ENCODE measurements around the gene ALDH2. TPM values are rescaled to one million over a fixed set of nuclear protein-coding genes. Genes with fewer than 3 reads are reported as not detected.
"Not testable (repeated sequence)": the region's sequence is repeated elsewhere in the genome, so short reads cannot be mapped to it uniquely, and the experiment has no call there.

The ALDH2 gene
- total RNA-seq, 2 experiments from 2014 or later = 1.4 TPM

DNA sequence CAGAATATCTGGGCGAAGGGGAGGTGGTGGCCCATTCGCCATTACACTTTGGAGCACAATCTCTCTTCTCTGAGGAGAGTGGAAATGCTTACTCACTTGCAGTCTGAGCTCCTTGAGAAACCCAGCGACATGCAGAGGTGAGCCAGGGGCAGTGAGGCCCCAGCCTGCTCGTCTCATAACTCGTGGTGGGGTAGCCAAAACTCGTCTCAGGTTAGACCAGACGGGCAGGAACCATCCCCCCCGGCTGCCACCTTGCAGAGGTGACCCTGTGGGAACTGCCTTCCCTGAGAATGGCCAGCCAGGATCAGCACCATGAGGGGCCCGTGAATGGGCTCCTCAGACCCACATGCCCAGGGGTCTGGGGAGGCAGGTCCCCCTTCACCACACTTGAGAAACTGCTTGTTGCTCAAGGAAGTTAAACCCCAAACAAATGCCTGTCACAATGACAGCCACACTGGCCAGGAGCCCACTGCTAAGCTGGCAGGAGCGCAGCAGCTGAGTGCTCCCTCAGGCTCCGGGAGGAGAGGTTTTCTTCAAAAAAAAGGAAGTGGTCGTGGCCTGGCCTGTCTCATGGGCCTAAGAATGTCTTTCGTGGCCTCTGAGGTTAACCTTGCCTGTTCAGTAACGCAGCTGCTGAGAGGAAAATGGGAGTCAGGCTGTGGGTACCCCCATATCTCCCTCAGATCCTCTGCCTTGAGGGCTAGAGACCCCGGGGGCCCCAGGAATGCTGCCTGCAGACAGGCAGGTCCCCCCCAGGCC is 9.2 kb upstream of the ALDH2 start:
- CTCF ChIA-PET = no interaction called here
- POLR2A ChIA-PET = no interaction called here

- ChIA-PET CTCF (no interaction called here), POLR2A (no interaction called here)
Measured at GRCh38 chr12:111758120-111758561, 8.6 kb upstream of the ALDH2 start.

- CTCF ChIA-PET = no interaction called here
Measured at GRCh38 chr12:111759271-111759670, 7.5 kb upstream of the ALDH2 start.

GRCh38 chr12:111759991-111760390 is 6.7 kb upstream of the ALDH2 start:
- CTCF ChIA-PET = interaction anchor here (1.1 to 1.8 kb wide), 2 partner anchors 10 to 53 kb away, joined by 3 to 4 read pairs; no protein-coding TSS in a partner anchor
- POLR2A ChIA-PET = no interaction called here

More at GRCh38 chr12:111759271-111759670, 7.5 kb upstream of the ALDH2 start:
- POLR2A ChIA-PET = no interaction called here

- ChIA-PET POLR2A (no interaction called here), CTCF (interaction anchor here (1.1 to 1.8 kb wide), 2 partner anchors 9 to 52 kb away, joined by 3 to 4 read pairs; no protein-coding TSS in a partner anchor)
Measured at GRCh38 chr12:111761099-111761498, 5.6 kb upstream of the ALDH2 start.

GRCh38 chr12:111761706-111762105 is 5.0 kb upstream of the ALDH2 start:
- ChIA-PET CTCF (no interaction called here), POLR2A (no interaction called here)

GRCh38 chr12:111763552-111763951 is 3.2 kb upstream of the ALDH2 start:
- CTCF ChIA-PET, POLR2A ChIA-PET: not testable (repeated sequence)

DNA sequence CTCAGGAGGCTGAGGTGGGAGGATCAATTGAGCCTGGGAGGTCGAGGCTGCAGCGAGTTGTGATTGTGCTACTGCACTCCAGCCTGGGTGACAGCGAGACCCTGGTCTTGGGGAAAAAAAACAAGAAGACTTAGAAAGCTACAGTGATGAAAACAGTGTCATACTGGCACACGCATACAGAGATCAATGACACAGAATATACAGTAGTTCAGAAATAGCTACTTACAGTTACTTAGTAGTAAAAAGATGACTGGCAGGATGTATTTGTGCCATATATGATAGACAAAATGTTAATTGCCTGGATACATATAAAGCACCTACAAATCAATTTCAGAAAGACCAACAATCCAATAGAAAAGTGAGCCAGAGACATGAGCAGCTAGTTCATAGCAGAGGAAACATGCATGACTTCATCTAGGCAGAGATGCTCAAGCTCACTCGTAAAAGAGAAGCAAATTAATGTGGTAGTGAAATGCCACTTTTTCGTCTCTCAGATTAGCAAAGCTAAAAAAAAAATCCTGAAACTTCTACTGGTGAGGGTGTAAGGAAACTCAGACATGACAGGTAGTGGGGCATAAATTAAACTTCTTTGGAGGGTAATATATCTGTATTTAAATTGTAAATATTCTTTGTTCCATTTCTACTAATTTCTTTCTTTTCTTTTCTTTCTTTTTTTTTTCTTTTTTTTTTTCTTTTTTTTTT is 2.5 kb upstream of the ALDH2 start:
- ChIA-PET CTCF (no interaction called here), POLR2A (interaction anchor here (0.7 kb wide), 2 partner anchors 49 to 74 kb away, joined by 4 read pairs; no protein-coding TSS in a partner anchor)

DNA sequence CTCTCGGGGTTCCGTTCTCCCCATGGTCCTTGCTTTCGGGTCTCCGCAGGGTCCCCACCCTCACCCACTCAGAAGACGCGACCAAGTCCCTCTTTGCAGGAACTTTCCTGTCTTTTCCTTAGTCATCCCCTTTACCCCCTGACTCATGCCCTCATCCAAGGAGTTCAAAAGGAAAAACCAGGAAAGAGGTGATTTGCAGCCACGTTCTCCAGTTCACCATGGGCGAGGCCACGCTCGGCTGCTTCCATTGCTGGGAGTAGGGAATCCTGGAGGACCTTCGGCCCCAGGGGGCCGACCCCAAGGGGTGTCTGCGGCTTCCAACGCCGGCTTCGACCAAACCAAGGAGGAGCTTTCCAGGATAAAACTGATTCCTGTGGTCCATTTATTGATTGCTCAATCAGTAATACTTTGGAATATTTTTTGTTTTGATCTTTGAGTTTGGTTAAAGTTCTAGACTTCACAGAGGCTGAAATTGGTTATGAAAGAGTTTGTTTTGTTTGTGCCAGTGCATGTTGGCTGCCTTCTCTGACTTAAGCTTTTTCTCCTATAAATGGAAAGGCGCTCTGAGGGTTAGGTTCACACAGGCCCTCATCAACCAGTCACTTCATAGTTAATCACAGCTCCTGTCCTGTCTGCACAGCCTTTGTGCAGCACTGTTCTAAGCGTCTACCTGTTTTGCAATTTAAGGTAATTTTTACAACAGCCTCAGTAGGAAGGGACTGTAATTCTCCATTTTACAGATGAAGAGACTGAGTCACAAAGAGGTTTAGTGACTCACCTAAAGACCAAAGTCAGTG is 827 bp downstream of the ALDH2 start:
- ChIA-PET CTCF (interaction anchor here (1.4 kb wide), 1 partner anchor 45 kb away, joined by 3 read pairs; no protein-coding TSS in a partner anchor), POLR2A (no interaction called here)

GRCh38 chr12:111768159-111768895 is 1.6 kb downstream of the ALDH2 start:
- POLR2A ChIA-PET = no interaction called here
- CTCF ChIA-PET = interaction anchor here (1.4 kb wide), 1 partner anchor 45 kb away, joined by 3 read pairs; no protein-coding TSS in a partner anchor

- ChIA-PET POLR2A (interaction anchor here (0.6 kb wide), 1 partner anchor 34 kb away, joined by 3 read pairs; no protein-coding TSS in a partner anchor), CTCF (interaction anchor here (1.5 kb wide), 1 partner anchor 9 kb away, joined by 4 read pairs; no protein-coding TSS in a partner anchor)
Measured at GRCh38 chr12:111769599-111769998, 2.9 kb downstream of the ALDH2 start.

GRCh38 chr12:111773801-111774551 is 7.2 kb downstream of the ALDH2 start:
- ChIA-PET POLR2A (no interaction called here), CTCF (no interaction called here)

GRCh38 chr12:111775205-111776193 is 8.8 kb downstream of the ALDH2 start:
- ChIA-PET CTCF (no interaction called here), POLR2A (no interaction called here)

DNA sequence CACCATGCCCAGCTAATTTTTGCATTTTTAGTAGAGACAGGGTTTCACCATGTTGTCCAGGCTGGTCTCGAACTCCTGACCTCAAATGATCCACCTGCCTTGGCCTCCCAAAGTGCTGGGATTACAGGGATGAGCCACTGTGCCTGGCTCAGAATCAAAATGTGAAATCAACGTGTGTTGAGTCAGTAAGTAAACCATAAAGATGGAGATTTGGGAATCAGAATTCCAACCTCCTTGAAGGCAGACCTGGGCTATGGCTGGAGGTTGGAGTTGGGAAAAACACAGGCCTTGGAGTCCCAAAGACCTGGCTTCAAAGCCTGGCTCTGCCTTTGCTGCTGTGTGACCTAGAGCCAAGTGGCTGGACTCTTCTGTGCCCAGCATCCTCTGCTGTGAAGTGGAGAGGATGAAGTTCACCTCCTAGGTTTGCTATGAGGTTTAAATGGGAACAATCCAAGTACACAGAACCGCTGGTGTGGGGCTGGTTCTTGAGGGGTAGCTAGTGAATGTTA is 10.2 kb downstream of the ALDH2 start:
- ChIA-PET CTCF (no interaction called here), POLR2A (no interaction called here)

DNA sequence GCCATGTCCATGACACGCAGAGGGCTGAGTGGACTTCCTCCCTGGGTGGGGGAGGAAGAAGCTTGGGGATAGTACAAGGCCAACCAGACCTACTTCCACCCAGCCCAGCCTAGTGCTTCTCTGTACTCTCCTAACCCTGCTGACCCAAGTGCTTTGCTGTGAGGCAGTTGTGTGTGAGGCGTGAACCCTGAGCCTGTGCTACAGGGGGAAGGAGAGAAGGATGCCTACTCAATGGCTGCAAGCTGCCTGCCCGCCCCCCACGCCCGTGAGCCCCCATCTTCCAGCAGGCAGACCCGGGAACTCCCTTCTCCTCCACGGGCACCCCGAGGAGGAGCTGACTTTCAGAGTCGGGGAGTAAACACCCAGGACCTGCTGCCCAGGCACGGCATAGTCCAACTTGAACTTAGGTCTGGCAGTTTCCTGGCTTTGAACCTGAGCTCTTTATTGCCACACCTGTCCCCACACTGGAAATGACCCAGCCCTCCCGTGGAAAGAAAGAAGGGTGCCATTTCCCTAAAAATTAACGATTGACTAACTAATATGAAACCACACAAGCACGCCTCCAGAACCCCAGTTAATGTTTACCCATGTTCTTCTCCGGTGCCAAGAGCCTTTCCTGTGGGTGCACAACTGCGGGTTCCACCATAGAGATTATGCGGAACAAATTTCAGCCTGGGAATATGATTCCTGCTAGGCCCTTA is 10.8 kb downstream of the ALDH2 start:
- ChIA-PET POLR2A (no interaction called here), CTCF (no interaction called here)

- CTCF ChIA-PET = no interaction called here
- POLR2A ChIA-PET = no interaction called here
Measured at GRCh38 chr12:111780166-111780565, 13.4 kb downstream of the ALDH2 start.

- ChIA-PET POLR2A (no interaction called here), CTCF (no interaction called here)
Measured at GRCh38 chr12:111780615-111781014, 13.9 kb downstream of the ALDH2 start.
